Mesodermal cell (in vitro differentiated cells): ENCODE data around the gene NNAT.

Source experiments
- H3K27ac ChIP-seq: 2 replicates; pipeline ENCODE4 v1.7.0; 2013; ENCODE audit warnings: mild to moderate bottlenecking, low read depth, low read length, moderate library complexity; ENCODE audit not compliant: severe bottlenecking
- H3K36me3 ChIP-seq: 2 replicates; pipeline ENCODE4 v1.7.1; 2013; ENCODE audit warnings: mild to moderate bottlenecking, low read length, moderate library complexity; ENCODE audit not compliant: control insufficient read depth, insufficient read depth
- H3K4me1 ChIP-seq: one replicate; pipeline ENCODE4 v1.7.1; 2013; ENCODE audit warnings: mild to moderate bottlenecking, low read length; ENCODE audit not compliant: insufficient read depth, control insufficient read depth, poor library complexity, severe bottlenecking
- H3K4me3 ChIP-seq: 2 replicates; pipeline ENCODE4 v1.7.0; 2013; ENCODE audit warnings: low read length, control low read depth, mild to moderate bottlenecking; ENCODE audit not compliant: insufficient read depth, poor library complexity, severe bottlenecking; ENCODE audit errors: extremely low read depth
- H3K9me3 ChIP-seq: 2 replicates; pipeline ENCODE4 v1.7.1; 2013; ENCODE audit warnings: mild to moderate bottlenecking, low read length, moderate library complexity; ENCODE audit not compliant: control insufficient read depth
- WGBS, 2 experiments: methylation state at CpG; one replicate each; pipeline ENCODE4 v1.1.5; 2013; ENCODE audit warnings: missing lambda C conversion rate in 2 of 2; ENCODE audit not compliant: insufficient coverage in 2 of 2; 5-methylcytosine and 5-hydroxymethylcytosine counted together

The NNAT gene

DNA sequence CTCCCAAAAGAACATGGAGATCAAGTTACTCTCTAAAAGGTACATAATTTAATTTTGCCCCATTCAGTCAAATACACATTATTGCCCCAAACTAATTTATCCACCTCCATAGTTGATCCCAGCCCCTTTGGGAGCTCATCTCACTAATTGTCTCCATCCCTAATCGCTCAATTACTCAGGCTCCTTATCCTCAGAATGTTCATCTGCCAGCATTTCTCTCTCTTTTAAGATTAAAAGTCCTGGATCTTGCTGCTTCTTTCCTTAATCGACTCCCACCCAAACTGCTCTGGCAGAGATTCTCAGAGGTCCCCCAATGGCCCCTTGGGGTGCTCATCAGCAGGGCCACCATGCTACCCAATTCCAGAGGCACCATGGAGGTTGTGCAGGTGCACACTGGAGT, 18.4 kb upstream of the NNAT start:
- Histone ChIP-seq H3K4me1 (no peaks in the 10 kb centered on the region), H3K36me3 (peaks cover 4% of the 10 kb centered on the region), H3K9me3 (no peaks in the 10 kb centered on the region), H3K27ac (no peak overlapping the region), H3K4me3 (no peak overlapping the region)
- 100% methylated on average over 2 of the region's 2 CpGs for WGBS, 2 experiments

DNA sequence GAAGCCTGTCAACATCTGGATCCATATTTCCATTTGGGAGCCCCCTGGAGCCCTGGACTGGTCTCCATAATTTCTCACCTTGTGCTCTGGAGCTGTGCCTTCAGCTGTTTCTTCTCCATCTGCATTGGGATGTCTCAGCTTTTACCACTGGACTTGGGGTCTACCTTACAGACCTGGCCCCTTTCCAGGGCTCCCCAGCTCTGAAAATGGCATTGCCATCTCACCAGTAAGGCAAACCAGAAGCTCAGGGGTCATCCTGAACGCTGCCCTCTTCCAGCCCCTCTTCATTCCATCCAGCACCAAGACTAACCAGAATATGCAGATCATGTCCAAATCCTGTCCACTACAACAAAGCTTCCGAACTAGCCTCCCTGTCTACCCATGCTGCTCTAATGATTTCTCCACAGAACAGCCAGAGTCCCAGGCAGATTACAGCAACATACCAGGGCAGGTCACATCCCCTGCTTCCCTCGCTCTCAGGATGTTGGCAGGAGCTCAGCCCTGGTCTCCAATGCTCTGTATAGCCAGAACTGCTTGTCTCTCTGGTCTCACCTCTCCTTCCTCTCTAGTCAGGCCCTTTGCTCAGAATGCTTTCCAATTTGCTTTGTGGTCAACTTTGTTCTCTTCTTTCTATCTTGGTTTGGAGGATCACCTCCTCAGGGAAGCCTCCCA, 17.7 kb upstream of the NNAT start:
- Histone ChIP-seq H3K4me3 (no peak overlapping the region), H3K36me3 (peaks cover 7% of the 10 kb centered on the region), H3K4me1 (no peaks in the 10 kb centered on the region), H3K9me3 (no peaks in the 10 kb centered on the region), H3K27ac (no peak overlapping the region)
- WGBS, 2 experiments, result 82 to 100% methylated on average over 3 of the region's 3 CpGs

DNA sequence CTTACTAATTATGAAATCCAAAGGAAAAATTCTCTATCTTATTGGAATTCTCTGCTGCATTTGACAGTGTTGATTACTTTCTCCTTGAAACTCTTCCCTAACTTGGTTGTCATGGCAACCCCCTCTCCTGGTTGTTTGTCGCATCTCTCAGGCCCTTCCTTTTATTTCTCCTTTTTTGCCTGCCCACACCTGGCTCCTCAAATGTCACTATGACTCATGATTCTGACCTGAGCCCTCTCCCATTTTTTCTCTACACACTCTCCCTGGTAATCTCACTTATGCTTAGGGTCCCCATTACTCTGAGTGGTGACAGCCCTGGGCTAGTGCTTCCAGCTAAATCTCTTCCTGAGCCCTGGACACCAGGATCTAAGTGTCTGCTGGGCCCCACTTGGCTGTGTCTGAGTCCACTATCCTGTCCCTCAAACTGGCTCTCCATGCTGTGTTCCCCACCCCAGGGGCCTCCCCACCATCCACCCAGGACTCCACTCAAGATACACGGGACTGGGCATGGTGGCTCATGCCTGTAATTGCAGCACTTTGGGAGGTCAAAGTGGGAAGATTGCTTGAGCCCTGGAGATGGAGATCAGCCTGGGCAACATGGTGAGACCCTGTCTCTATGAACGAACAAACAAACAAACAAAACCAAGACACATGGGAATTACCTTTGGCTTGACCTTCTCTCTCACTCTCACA, 16.5 kb upstream of the NNAT start:
- Histone ChIP-seq H3K4me3 (no peak overlapping the region), H3K36me3 (peaks cover 18% of the 10 kb centered on the region), H3K27ac (no peak overlapping the region), H3K4me1 (no peaks in the 10 kb centered on the region), H3K9me3 (no peaks in the 10 kb centered on the region)
- 78 to 79% methylated on average over 2 to 3 of the region's 3 CpGs for WGBS, 2 experiments

- Histone ChIP-seq H3K27ac (no peak overlapping the region), H3K36me3 (peaks cover 18% of the 10 kb centered on the region), H3K9me3 (no peaks in the 10 kb centered on the region), H3K4me1 (no peaks in the 10 kb centered on the region), H3K4me3 (no peak overlapping the region)
- 79 to 92% methylated on average over 4 to 6 of the region's 7 CpGs for WGBS, 2 experiments
Observed at GRCh38 chr20:37505263-37506151, 15.5 kb upstream of the NNAT start.

GRCh38 chr20:37506152-37506725, 14.8 kb upstream of the NNAT start:
- peaks cover 19% of the 10 kb centered on the region for H3K36me3 ChIP-seq
- H3K9me3 ChIP-seq, result no peaks in the 10 kb centered on the region
- H3K4me1 ChIP-seq, result no peaks in the 10 kb centered on the region
- no peak overlapping the region for H3K27ac ChIP-seq
- WGBS, 2 experiments, result 88 to 95% methylated on average over 3 to 4 of the region's 4 CpGs
- no peak overlapping the region for H3K4me3 ChIP-seq

DNA sequence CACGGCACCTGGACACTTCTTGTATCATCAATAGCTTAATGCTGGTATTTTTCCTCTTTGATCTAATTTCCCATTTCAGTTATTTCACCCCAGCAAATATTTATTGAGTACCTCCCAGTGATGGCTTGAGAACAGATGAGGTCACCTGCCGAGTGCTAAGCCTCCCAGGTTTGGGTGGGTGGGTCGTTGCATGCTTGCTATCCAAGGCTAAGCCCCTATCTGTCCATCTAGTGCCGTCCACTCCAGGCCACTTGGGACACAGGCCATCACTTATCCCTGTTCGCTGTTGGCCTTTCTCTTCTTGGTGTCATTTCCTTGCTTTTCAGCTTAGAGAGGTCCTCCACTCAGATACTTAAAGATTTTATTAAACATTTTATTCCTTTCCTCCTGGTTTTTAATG, 10.8 kb upstream of the NNAT start:
- no peak overlapping the region for H3K4me3 ChIP-seq
- peaks cover 59% of the 10 kb centered on the region for H3K36me3 ChIP-seq
- WGBS, 2 experiments, result 84 to 100% methylated on average over 3 to 5 of the region's 5 CpGs
- no peak overlapping the region for H3K27ac ChIP-seq
- H3K4me1 ChIP-seq, result no peaks in the 10 kb centered on the region
- H3K9me3 ChIP-seq, result no peaks in the 10 kb centered on the region

- peaks cover 74% of the 10 kb centered on the region for H3K36me3 ChIP-seq
- H3K4me1 ChIP-seq, result no peaks in the 10 kb centered on the region
- no peaks in the 10 kb centered on the region for H3K9me3 ChIP-seq
- no peak overlapping the region for H3K27ac ChIP-seq
- 95 to 100% methylated on average over 3 to 5 of the region's 6 CpGs for WGBS, 2 experiments
- no peak overlapping the region for H3K4me3 ChIP-seq
Observed at GRCh38 chr20:37511610-37512275, 9.3 kb upstream of the NNAT start.

GRCh38 chr20:37513779-37514359, 7.2 kb upstream of the NNAT start:
- H3K4me1 ChIP-seq, result peaks cover 16% of the 10 kb centered on the region
- H3K4me3 ChIP-seq, result no peak overlapping the region
- H3K36me3 ChIP-seq, result peaks cover 83% of the 10 kb centered on the region
- H3K27ac ChIP-seq, result no peak overlapping the region
- no peaks in the 10 kb centered on the region for H3K9me3 ChIP-seq
- 93 to 95% methylated on average over 4 of the region's 4 CpGs for WGBS, 2 experiments

DNA sequence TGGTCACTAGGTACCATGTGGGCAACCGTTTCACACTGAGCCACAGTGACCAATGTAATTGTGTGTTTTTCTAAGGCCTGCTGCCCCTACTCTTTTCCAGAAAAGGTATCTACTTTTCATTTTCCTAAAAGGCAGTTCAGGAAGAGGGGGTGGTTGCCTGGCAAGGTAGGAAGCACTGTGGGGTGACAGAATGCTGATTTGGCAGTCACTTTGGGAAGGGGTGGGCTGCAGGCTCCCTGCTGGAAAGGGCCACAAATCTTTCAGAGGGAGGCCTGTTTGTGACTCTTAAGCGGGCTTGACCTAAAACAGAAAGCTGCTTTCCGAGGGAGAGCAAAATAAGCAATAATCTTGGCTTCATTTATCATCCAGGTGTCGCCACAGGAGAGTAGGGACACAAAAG, 5.2 kb upstream of the NNAT start:
- peaks cover 19% of the 10 kb centered on the region for H3K4me1 ChIP-seq
- H3K4me3 ChIP-seq, result no peak overlapping the region
- WGBS, 2 experiments, result 89 to 98% methylated on average over 3 to 4 of the region's 4 CpGs
- no peak overlapping the region for H3K27ac ChIP-seq
- H3K36me3 ChIP-seq, result peaks cover 94% of the 10 kb centered on the region
- no peaks in the 10 kb centered on the region for H3K9me3 ChIP-seq
